GM12801 (cell line): ENCODE data around the gene HLX.

Experiments used
- TF ChIP-seq, protein P1 (sequence below): IDR thresholded peaks from one replicate; pipeline ENCODE4 v1.5.1; 2011; ENCODE audit warnings: control low read depth; ENCODE audit not compliant: insufficient read length; ENCODE audit errors: extremely low read depth

The HLX gene

GRCh38 chr1:220925707-220926106, 46.5 kb downstream of the HLX start:
- TF ChIP-seq, protein P1, sequence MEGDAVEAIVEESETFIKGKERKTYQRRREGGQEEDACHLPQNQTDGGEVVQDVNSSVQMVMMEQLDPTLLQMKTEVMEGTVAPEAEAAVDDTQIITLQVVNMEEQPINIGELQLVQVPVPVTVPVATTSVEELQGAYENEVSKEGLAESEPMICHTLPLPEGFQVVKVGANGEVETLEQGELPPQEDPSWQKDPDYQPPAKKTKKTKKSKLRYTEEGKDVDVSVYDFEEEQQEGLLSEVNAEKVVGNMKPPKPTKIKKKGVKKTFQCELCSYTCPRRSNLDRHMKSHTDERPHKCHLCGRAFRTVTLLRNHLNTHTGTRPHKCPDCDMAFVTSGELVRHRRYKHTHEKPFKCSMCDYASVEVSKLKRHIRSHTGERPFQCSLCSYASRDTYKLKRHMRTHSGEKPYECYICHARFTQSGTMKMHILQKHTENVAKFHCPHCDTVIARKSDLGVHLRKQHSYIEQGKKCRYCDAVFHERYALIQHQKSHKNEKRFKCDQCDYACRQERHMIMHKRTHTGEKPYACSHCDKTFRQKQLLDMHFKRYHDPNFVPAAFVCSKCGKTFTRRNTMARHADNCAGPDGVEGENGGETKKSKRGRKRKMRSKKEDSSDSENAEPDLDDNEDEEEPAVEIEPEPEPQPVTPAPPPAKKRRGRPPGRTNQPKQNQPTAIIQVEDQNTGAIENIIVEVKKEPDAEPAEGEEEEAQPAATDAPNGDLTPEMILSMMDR = no peak

DNA sequence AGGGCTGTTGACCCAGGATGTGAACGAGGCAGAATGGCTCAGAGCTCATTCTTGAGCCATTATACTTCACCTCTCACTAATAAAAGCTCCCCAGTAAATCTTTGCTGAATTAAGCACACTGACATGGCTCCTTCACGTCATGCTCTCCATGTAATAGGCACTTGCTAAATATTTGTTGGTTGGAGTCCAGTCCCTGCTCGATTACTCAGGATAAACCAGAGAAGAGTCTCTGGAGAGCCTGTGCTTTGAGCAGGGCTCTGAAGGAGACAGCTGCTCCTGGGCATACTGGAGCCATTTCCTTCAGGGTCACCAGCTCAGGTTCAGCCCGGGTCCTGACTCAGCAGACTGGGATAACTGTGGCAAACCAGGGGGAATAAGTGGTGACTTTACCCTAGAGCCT, 46.9 kb downstream of the HLX start:
- TF ChIP-seq, protein P1 = no peak

GRCh38 chr1:220927442-220927841, 48.2 kb downstream of the HLX start:
- TF ChIP-seq, protein P1 = no peak

- TF ChIP-seq, protein P1 = no peak
These were observed 49.1 kb downstream of the HLX start for GRCh38 chr1:220928320-220928719.

- TF ChIP-seq, protein P1 = no peak
These were observed 49.6 kb downstream of the HLX start for GRCh38 chr1:220928725-220929300.

DNA sequence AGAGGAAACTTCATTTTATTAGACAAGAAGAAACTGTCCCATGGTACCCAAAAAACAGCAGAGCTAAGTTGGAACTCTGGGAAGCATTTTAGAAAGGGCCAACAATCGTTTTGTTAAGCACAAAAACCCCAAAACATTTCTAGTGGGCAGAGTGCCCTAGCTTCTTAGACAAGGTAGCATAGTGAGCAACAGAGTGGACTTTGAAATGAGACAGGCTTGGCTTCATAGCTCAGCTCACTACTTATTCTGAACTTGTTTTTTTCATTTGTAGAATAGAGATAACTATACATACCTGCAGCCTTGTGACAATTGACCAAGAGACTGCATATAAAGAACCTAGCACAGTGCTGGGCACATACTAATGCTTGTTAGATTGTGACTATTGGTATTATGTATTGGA, 50.1 kb downstream of the HLX start:
- TF ChIP-seq, protein P1 = no peak
